Esophagus (tissue), 2 donors: Measurements from ENCODE around the gene DTWD2. TPM values are rescaled to one million over a fixed set of nuclear protein-coding genes. Genes with fewer than 3 reads are reported as not detected.
"Not testable (repeated sequence)": the region's sequence is repeated elsewhere in the genome, so short reads cannot be mapped to it uniquely, and the experiment has no call there.

Experiments
- H3K27ac ChIP-seq, 2 donors: one replicate each; pipeline ENCODE4 v1.5.1; 2013; ENCODE audit warnings: low read depth in 2 of 2, mild to moderate bottlenecking in 2 of 2, inconsistent platforms in 1 of 2, low read length in 1 of 2, moderate library complexity in 1 of 2
- H3K27me3 ChIP-seq, 2 donors: one replicate each; pipeline ENCODE4 v1.6.1; 2013; ENCODE audit warnings: low read length in 2 of 2, control low read depth in 1 of 2, mild to moderate bottlenecking in 1 of 2; ENCODE audit not compliant: insufficient read depth in 2 of 2, control insufficient read depth in 1 of 2
- H3K36me3 ChIP-seq, 2 donors: one replicate each; pipeline ENCODE4 v1.6.1; 2013; ENCODE audit warnings: low read length in 1 of 2; ENCODE audit not compliant: control insufficient read depth in 2 of 2, insufficient read depth in 2 of 2
- H3K4me1 ChIP-seq, 2 donors: one replicate each; pipeline ENCODE4 v1.6.1; 2013; ENCODE audit warnings: low read length in 1 of 2; ENCODE audit not compliant: control insufficient read depth in 2 of 2, insufficient read depth in 2 of 2
- H3K4me3 ChIP-seq, 2 donors: one replicate each; pipeline ENCODE4 v1.5.1; 2013; ENCODE audit warnings: low read length in 2 of 2, mild to moderate bottlenecking in 2 of 2, low read depth in 1 of 2, moderate library complexity in 1 of 2
- H3K9me3 ChIP-seq, 2 donors: one replicate each; pipeline ENCODE4 v1.6.1; 2013; ENCODE audit warnings: mild to moderate bottlenecking in 2 of 2, low read depth in 1 of 2, low read length in 1 of 2, moderate library complexity in 1 of 2; ENCODE audit not compliant: control insufficient read depth in 2 of 2, insufficient read depth in 1 of 2
- WGBS, 2 donors: extraction: QIAGEN DNeasy Blood & Tissue Kit; methylation state at CpG; one replicate each; pipeline ENCODE4 v1.1.7; 2013; 5-methylcytosine and 5-hydroxymethylcytosine counted together
- polyA plus RNA-seq, 2 donors: library from polyadenylated mRNA; stranded (reverse); fragments of 200-250 nt; gene quantifications; one replicate each; pipeline ENCODE4 v1.2.3, GENCODE V29; 2013
- donor health status: healthy with polysubstance abuse.
- donor health status: Bipolar disorder and iron deficiency.

The DTWD2 gene
- polyA plus RNA-seq, 2 donors = 2.1 to 2.6 TPM

DNA sequence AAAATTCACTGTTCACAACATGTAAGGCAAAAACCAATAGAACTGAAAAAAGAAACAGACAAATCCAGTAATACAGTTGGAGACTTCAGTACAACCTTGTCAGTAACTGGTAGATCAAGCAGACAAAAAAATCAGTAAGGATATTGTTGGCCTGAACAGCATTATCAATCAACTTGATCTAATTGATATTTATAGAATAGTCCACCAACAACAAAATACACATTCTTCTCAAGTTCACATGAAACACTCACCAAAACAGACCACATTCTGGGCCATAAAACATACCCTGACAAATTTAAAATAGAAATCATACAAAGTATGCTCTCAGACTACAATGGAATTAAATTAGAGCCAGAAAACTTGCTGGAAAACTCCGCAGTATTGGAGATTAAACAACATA lies 56.8 kb downstream of the DTWD2 start:
- Histone ChIP-seq H3K9me3 (no peaks in the 10 kb centered on the region), H3K27ac (no peak overlapping the region), H3K36me3 (no peaks in the 10 kb centered on the region), H3K4me3 (no peak overlapping the region), H3K27me3 (no peaks in the 10 kb centered on the region), H3K4me1 (no peaks in the 10 kb centered on the region)
- 89 to 97% methylated on average over 1 of the region's 1 CpG for WGBS, 2 donors

DNA sequence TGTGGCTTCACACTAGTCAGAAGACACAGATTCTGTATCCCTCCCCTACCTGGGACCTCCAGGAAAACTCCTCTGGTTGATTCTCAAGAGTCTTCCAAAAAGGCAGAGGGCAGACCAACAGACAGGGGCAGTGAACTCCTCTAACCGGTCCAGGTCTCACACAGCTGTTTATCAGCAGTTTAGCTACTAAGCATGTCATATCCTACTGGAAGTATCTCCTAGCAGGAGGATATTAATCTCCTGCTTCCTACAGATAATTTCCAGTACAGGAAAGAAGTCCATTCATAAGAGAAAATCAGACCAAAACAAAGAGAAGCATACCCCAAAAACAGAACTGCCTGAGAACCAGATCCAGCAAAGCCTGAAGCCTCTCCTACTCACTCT lies 64.3 kb downstream of the DTWD2 start:
- H3K4me1 ChIP-seq = no peaks in the 10 kb centered on the region
- no peak overlapping the region for H3K4me3 ChIP-seq
- no peaks in the 10 kb centered on the region for H3K9me3 ChIP-seq
- H3K36me3 ChIP-seq = no peaks in the 10 kb centered on the region
- 74 to 76% methylated on average over 1 of the region's 1 CpG for WGBS, 2 donors
- H3K27ac ChIP-seq = no peak overlapping the region
- H3K27me3 ChIP-seq = no peaks in the 10 kb centered on the region

GRCh38 chr5:118923295-118924005 lies 64.9 kb downstream of the DTWD2 start:
- WGBS, 2 donors = 83 to 84% methylated on average over 15 of the region's 15 CpGs
- Histone ChIP-seq H3K4me1 (no peaks in the 10 kb centered on the region), H3K4me3 (no peak overlapping the region), H3K27me3 (no peaks in the 10 kb centered on the region), H3K36me3 (no peaks in the 10 kb centered on the region), H3K9me3 (no peaks in the 10 kb centered on the region), H3K27ac (no peak overlapping the region)

GRCh38 chr5:118921866-118922265 lies 66.5 kb downstream of the DTWD2 start:
- Histone ChIP-seq H3K36me3 (no peaks in the 10 kb centered on the region), H3K27me3 (no peaks in the 10 kb centered on the region), H3K4me3 (no peak overlapping the region), H3K27ac (no peak overlapping the region), H3K4me1 (no peaks in the 10 kb centered on the region), H3K9me3 (no peaks in the 10 kb centered on the region)
- WGBS, 2 donors = 87 to 89% methylated on average over 2 of the region's 2 CpGs

- no peak overlapping the region for H3K4me3 ChIP-seq
- H3K27ac ChIP-seq = no peak overlapping the region
- 71 to 78% methylated on average over 3 of the region's 3 CpGs for WGBS, 2 donors
- no peaks in the 10 kb centered on the region for H3K36me3 ChIP-seq
- H3K27me3 ChIP-seq = no peaks in the 10 kb centered on the region
- no peaks in the 10 kb centered on the region for H3K9me3 ChIP-seq
- no peaks in the 10 kb centered on the region for H3K4me1 ChIP-seq
Measured at GRCh38 chr5:118919016-118919415, 69.3 kb downstream of the DTWD2 start.

DNA sequence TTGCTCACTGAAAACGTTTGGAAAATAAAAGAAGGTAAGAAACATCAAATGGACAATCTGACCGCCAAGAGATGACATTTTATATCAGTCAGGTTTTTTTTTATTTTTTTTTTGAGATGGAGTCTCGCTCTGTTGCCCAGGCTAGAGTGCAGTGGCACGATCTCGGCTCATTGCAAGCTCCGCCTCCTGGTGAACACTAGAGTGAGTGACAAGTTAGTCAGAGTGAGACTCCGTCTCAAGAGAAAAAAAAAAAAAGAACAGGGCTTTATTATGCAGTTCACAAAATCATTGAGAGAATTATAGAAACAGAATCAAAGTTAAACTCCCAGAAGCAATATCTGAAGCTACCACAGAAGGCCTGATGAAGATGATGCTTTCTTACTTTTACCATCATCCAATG lies 70.1 kb downstream of the DTWD2 start:
- Histone ChIP-seq H3K4me1 (no peaks in the 10 kb centered on the region), H3K4me3 (no peak overlapping the region), H3K27me3 (no peaks in the 10 kb centered on the region), H3K36me3 (no peaks in the 10 kb centered on the region), H3K9me3 (no peaks in the 10 kb centered on the region), H3K27ac (no peak overlapping the region)
- 91 to 94% methylated on average over 7 of the region's 7 CpGs for WGBS, 2 donors

DNA sequence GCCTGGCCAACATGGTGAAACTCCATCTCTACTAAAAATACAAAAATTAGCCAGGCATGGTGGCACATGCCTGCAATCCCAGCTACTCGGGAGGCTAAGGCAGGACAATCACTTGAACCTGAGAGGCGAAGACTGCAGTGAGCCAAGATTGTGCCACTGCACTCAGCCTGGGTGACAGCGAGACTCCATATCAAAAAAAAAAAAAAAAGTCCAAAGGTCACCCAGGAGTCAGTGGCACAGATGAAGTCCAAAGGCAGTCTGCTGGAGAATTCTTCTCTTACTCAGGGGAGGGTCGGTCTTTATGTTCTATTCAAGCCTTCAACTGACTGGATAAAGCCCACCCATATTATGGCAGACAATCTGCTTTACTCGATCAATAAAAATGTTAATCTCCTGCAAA lies 80.8 kb downstream of the DTWD2 start:
- H3K9me3 ChIP-seq, H3K27me3 ChIP-seq, H3K36me3 ChIP-seq, H3K27ac ChIP-seq, H3K4me3 ChIP-seq, H3K4me1 ChIP-seq: not testable (repeated sequence)
- 85 to 93% methylated on average over 5 of the region's 5 CpGs for WGBS, 2 donors

- no peaks in the 10 kb centered on the region for H3K27me3 ChIP-seq
- no peaks in the 10 kb centered on the region for H3K36me3 ChIP-seq
- H3K9me3 ChIP-seq = no peaks in the 10 kb centered on the region
- H3K27ac ChIP-seq = no peak overlapping the region
- H3K4me3 ChIP-seq = no peak overlapping the region
- no peaks in the 10 kb centered on the region for H3K4me1 ChIP-seq
Measured at GRCh38 chr5:118906947-118907346, 81.4 kb downstream of the DTWD2 start.

DNA sequence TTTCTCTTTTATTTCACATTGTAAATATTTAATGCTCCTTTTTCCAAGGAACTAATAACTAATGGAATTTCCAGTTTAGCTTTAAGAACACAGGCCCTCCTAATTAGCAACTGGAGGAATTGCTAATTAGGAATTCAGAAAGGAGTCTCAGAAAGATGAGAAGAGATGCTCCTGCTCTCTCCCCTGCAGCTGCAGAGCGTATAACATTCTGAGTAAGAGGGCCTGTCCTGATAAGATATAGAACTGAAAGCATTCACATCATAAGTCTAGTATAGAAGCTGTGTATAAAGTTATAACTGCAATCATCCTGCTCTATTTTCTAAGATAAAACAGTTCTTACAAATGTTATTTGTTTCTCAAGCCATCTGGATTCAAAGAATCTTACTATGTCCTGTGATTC lies 83.2 kb downstream of the DTWD2 start:
- Histone ChIP-seq H3K27ac (no peak overlapping the region), H3K4me1 (no peaks in the 10 kb centered on the region)
- WGBS, 2 donors = 89 to 98% methylated on average over 1 of the region's 1 CpG

DNA sequence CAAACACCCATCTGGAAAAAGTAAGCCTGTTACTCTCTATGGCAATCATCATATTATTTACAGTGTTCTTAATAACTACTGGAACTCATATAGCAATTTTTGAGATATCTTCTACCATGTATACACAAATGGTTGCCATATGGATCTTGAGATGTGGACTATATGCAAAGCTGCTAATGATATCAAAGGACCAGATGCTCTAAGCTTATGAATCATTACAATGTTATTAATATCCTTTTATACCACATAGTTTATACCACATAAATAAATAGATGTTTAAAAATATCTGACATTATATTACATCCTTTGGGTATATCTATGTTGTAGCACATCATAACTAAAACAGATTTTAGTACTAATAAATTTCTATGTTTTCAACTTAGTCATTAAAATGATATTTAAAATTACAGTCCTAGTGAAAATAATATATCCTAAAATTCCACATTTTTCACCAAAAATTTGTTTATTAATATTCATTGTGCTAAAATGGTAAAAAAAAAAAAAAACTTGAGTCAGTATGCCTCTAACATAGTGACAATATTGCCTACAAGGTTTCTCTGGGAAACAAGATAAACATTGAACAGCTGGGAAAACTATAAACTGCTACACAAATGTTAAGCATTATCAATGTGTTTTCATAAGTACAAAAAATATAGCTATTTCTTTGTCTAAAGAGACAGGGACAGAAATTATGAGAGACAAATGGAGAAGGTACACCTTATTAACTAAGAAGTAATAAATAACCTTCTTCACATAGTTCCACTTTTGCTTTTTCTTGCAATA lies 85.5 kb downstream of the DTWD2 start:
- Histone ChIP-seq H3K27me3 (no peaks in the 10 kb centered on the region), H3K4me3 (no peak overlapping the region), H3K9me3 (no peaks in the 10 kb centered on the region), H3K27ac (no peak overlapping the region), H3K4me1 (no peaks in the 10 kb centered on the region), H3K36me3 (no peaks in the 10 kb centered on the region)

More for the DNA sequence above, 83.2 kb downstream of the DTWD2 start:
- H3K4me3 ChIP-seq = no peak overlapping the region
- no peaks in the 10 kb centered on the region for H3K36me3 ChIP-seq
- no peaks in the 10 kb centered on the region for H3K9me3 ChIP-seq
- no peaks in the 10 kb centered on the region for H3K27me3 ChIP-seq
